Measurements from ENCODE around the gene BRPF3. TPM values are rescaled to one million over a fixed set of nuclear protein-coding genes. Genes with fewer than 3 reads are reported as not detected.
A peak's percentile ranks its signal among the peaks of the same experiment; 100 is the strongest.

The BRPF3 gene
- total and polyA plus RNA-seq, 9 of the 15 experiments (the other 6 are each of a cell fraction or from before 2014, with no cell fraction given): 2.2 to 19.3 (median 8.0) TPM

DNA sequence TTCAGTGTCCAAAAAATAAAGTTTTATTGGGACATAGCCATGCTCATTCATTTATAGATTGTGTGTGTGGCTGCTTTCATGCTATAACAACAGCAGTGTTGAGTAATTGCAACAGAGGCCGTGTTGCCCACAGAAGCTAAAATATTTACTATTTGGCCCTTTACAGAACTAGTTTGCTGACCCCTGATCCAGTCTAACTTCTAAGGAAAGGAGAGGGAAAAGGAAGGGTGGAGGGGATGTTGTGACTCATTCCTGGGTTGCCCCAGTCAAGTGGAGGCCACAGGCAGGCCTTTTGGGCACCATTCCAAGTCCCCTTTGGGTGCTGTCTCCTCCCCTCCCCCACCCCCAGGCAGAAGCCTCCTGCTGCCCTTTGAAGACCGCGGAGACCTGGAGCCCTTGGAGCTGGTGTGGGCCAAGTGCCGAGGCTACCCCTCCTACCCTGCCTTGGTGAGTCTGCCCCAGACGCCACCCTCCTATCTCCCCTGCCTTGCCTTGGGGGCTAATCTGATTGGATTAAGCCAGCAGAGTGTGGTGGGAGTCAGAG lies 28.4 kb downstream of the BRPF3 start (continued):
- TF ChIP-seq JUN (IDR thresholded peaks at IDR 0.05; ENCODE audit: borderline replicate concordance, low read depth, low read length): peak; percentile 69; the same call in 1 of the 2 replicates
- TF ChIP-seq JUN (CRISPR knock-in tag; IDR thresholded peaks at IDR 0.05; ENCODE audit: borderline replicate concordance): 0 out of 2 replicates have a peak, but pooled peaks have one; percentile 40
- TF ChIP-seq RFX7 (CRISPR knock-in tag; IDR thresholded peaks at IDR 0.05): no peak
- no peak for TF ChIP-seq PCBP2 (IDR thresholded peaks at IDR 0.05; ENCODE audit: low read depth, low read length, poor library complexity, severe bottlenecking)
- no peak for TF ChIP-seq MTA1 (IDR thresholded peaks at IDR 0.05; ENCODE audit: borderline replicate concordance)
- no peak for TF ChIP-seq ZFP36 (IDR thresholded peaks at IDR 0.05; ENCODE audit: low read depth, low read length, partially characterized antibody)
- TF ChIP-seq, protein P1, sequence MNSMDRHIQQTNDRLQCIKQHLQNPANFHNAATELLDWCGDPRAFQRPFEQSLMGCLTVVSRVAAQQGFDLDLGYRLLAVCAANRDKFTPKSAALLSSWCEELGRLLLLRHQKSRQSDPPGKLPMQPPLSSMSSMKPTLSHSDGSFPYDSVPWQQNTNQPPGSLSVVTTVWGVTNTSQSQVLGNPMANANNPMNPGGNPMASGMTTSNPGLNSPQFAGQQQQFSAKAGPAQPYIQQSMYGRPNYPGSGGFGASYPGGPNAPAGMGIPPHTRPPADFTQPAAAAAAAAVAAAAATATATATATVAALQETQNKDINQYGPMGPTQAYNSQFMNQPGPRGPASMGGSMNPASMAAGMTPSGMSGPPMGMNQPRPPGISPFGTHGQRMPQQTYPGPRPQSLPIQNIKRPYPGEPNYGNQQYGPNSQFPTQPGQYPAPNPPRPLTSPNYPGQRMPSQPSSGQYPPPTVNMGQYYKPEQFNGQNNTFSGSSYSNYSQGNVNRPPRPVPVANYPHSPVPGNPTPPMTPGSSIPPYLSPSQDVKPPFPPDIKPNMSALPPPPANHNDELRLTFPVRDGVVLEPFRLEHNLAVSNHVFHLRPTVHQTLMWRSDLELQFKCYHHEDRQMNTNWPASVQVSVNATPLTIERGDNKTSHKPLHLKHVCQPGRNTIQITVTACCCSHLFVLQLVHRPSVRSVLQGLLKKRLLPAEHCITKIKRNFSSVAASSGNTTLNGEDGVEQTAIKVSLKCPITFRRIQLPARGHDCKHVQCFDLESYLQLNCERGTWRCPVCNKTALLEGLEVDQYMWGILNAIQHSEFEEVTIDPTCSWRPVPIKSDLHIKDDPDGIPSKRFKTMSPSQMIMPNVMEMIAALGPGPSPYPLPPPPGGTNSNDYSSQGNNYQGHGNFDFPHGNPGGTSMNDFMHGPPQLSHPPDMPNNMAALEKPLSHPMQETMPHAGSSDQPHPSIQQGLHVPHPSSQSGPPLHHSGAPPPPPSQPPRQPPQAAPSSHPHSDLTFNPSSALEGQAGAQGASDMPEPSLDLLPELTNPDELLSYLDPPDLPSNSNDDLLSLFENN (IDR thresholded peaks at IDR 0.05; ENCODE audit: low read depth in 2 of 2, low read length in 2 of 2): no peak
- TF ChIP-seq RBBP5 (IDR thresholded peaks at IDR 0.05; ENCODE audit: borderline replicate concordance, insufficient read depth, low read length, poor library complexity, severe bottlenecking): peak; percentile 44
- TF ChIP-seq, protein P2, sequence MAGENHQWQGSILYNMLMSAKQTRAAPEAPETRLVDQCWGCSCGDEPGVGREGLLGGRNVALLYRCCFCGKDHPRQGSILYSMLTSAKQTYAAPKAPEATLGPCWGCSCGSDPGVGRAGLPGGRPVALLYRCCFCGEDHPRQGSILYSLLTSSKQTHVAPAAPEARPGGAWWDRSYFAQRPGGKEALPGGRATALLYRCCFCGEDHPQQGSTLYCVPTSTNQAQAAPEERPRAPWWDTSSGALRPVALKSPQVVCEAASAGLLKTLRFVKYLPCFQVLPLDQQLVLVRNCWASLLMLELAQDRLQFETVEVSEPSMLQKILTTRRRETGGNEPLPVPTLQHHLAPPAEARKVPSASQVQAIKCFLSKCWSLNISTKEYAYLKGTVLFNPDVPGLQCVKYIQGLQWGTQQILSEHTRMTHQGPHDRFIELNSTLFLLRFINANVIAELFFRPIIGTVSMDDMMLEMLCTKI (IDR thresholded peaks at IDR 0.05; ENCODE audit: partially characterized antibody): no peak
- no peak for TF ChIP-seq CBX1 (IDR thresholded peaks at IDR 0.05; ENCODE audit: low read depth)
- no peak for TF ChIP-seq TRIM28 (IDR thresholded peaks at IDR 0.05)
- TF ChIP-seq ARID3B (CRISPR knock-in tag; IDR thresholded peaks at IDR 0.05; ENCODE audit: borderline replicate concordance): no peak
- TF ChIP-seq LEF1 (IDR thresholded peaks at IDR 0.05): peak; percentile 63; the same call in 1 of the 2 replicates
- no peak for TF ChIP-seq NEUROD1 (IDR thresholded peaks at IDR 0.05; ENCODE audit: borderline replicate concordance, low read depth, low read length, partially characterized antibody)
- TF ChIP-seq RCOR1 (IDR thresholded peaks at IDR 0.05; ENCODE audit: borderline replicate concordance in 1 of 2, low read depth in 2 of 2, low read length in 2 of 2): peak in 1 of 2 experiments; percentile 40; a peak in 1 of 4 replicates
- no peak for TF ChIP-seq PCBP1 (IDR thresholded peaks at IDR 0.05; ENCODE audit: low read depth, low read length, poor library complexity, severe bottlenecking)
- TF ChIP-seq ZNF512 (tag; IDR thresholded peaks at IDR 0.05): no peak
- TF ChIP-seq MEF2D (tag; conservative IDR thresholded peaks at IDR 0.05; ENCODE audit: low read depth): no peak
- no peak for TF ChIP-seq YBX1 (IDR thresholded peaks at IDR 0.05)
